NCI-H2196 (cell line): ENCODE results near the gene SREK1IP1.

Experiments
- DNase-seq: peaks from one replicate; lab custom pipeline; 2025; ENCODE audit not compliant: unreplicated experiment; lab: John Stamatoyannopoulos, UW

SREK1IP1 gene

GRCh38 chr5:64688391-64688790 lies 80.1 kb downstream of the SREK1IP1 start:
- no peak for DNase-seq

DNA sequence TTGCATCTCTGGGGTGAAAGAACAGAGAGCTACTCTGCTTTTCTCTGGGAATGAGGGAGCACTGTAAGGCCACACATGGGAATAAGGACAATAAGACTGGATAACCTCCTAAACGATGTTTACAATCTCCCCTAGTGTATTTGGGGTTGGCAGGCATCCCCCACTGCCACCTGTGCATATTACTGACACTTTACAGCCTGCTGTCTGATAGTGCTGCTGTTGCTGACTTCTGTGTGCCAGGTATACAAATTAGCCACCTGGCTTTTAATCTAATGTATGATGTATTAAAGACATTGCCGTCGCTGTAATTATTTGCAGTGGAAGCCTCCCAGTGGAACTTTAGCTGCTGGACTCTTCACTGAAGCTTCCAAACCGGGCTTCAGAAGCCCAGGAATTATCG lies 82.6 kb downstream of the SREK1IP1 start:
- DNase-seq: no peak

GRCh38 chr5:64682608-64683007 lies 85.9 kb downstream of the SREK1IP1 start:
- DNase-seq: no peak

GRCh38 chr5:64680289-64680688 lies 88.2 kb downstream of the SREK1IP1 start:
- DNase-seq: no peak

- no peak for DNase-seq
Observed at GRCh38 chr5:64678374-64678773, 90.1 kb downstream of the SREK1IP1 start.

DNA sequence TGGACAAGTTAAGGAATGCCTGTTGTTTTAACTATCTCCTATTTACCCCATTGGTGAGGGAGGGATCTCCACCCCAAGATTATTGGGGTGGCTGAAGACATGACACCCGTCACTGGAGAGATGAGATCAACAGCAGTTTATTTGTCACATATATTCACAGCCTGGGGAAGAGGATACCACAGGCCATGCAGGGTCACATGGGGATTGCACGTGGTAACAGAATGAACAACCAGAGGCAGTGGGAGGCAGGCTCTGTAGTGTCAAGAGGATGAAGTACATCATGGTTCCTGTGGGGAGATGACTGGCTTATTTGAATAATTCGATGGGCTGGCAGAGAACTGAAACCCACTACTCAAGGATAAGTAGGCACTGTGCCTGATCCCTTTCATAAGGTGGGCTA lies 96.8 kb downstream of the SREK1IP1 start:
- no peak for DNase-seq

DNA sequence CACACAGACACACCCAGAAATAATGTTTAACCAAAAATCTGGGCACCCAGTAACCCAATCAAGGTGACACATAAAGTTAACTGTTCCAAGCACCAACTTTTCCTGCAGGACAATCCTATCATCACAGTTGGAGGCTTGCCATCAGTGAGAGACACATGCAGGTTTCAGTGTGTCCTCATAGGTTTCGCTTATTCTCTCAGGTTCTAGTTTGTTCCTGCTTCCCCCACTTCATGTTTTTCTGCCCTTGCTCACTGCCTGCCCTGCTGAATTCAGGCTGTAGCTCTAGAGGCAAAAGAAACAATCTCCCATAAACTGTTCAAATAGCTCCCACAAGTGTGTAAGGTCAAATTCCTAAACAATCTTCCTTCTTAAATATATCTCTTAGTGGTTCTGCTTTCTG lies 98.2 kb downstream of the SREK1IP1 start:
- DNase-seq: no peak
